Measurements from ENCODE around the gene GPR148.
A peak's percentile ranks its signal among the peaks of the same experiment; 100 is the strongest.
"Not testable (repeated sequence)": the region's sequence is repeated elsewhere in the genome, so short reads cannot be mapped to it uniquely, and the experiment has no call there.

GPR148 gene

GRCh38 chr2:130728549-130729316 is at the start of gene GPR148:
TSS of gene GPR148 (plus strand) at chr2:130729070. CDS start at chr2:130729152, 82 bp downstream.
- peak; percentile 4 for DNase-seq

GRCh38 chr2:130692041-130692770 is 36.7 kb upstream of the GPR148 start:
- DNase-seq = not testable (repeated sequence)

- DNase-seq = peak; percentile 6
Observed at GRCh38 chr2:130693474-130693873, 35.4 kb upstream of the GPR148 start.

GRCh38 chr2:130703250-130703649 is 25.6 kb upstream of the GPR148 start:
- DNase-seq = not testable (repeated sequence)

GRCh38 chr2:130714795-130715194 is 14.1 kb upstream of the GPR148 start:
- DNase-seq = not testable (repeated sequence)

GRCh38 chr2:130720036-130720435 is 8.8 kb upstream of the GPR148 start:
- no peak for DNase-seq

GRCh38 chr2:130720528-130720927 is 8.3 kb upstream of the GPR148 start:
- DNase-seq = no peak

GRCh38 chr2:130724455-130724854 is 4.4 kb upstream of the GPR148 start:
- no peak for DNase-seq

GRCh38 chr2:130726614-130727180 is 2.2 kb upstream of the GPR148 start:
- DNase-seq = no peak

- DNase-seq = peak; percentile 83
Observed at GRCh38 chr2:130727286-130727924, 1.5 kb upstream of the GPR148 start.

- peak; percentile 34 for DNase-seq
Observed at GRCh38 chr2:130728007-130728454, 839 bp upstream of the GPR148 start.

- DNase-seq = no peak
Observed at GRCh38 chr2:130729322-130730299, 741 bp downstream of the GPR148 start.

GRCh38 chr2:130732257-130732656 is 3.4 kb downstream of the GPR148 start:
- DNase-seq = not testable (repeated sequence)

- DNase-seq = no peak
Observed at GRCh38 chr2:130735200-130735599, 6.3 kb downstream of the GPR148 start.

- no peak for DNase-seq
Observed at GRCh38 chr2:130736487-130736886, 7.6 kb downstream of the GPR148 start.

GRCh38 chr2:130737592-130737991 is 8.7 kb downstream of the GPR148 start:
- no peak for DNase-seq

GRCh38 chr2:130740671-130741070 is 11.8 kb downstream of the GPR148 start:
- DNase-seq = no peak

GRCh38 chr2:130743278-130743677 is 14.4 kb downstream of the GPR148 start:
- DNase-seq = no peak

- no peak for DNase-seq
Observed at GRCh38 chr2:130744287-130745117, 15.6 kb downstream of the GPR148 start.

GRCh38 chr2:130749078-130749477 is 20.2 kb downstream of the GPR148 start:
- DNase-seq = no peak

- no peak for DNase-seq
Observed at GRCh38 chr2:130749641-130750040, 20.8 kb downstream of the GPR148 start.

Measured in CD4-positive, alpha-beta T cell treated with Interleukin-6 for 4 hours (primary cell).